ENCODE data around the gene TSPAN13.

Gene TSPAN13

GRCh38 chr7:16816824-16817223, 63.3 kb downstream of the TSPAN13 start:
- DNase-seq, result no peak

GRCh38 chr7:16817536-16817935, 64.0 kb downstream of the TSPAN13 start:
- no peak for DNase-seq

GRCh38 chr7:16818732-16819131, 65.2 kb downstream of the TSPAN13 start:
- DNase-seq, result no peak

- no peak for DNase-seq
Observed at GRCh38 chr7:16822029-16822428, 68.5 kb downstream of the TSPAN13 start.

GRCh38 chr7:16826060-16826459, 72.5 kb downstream of the TSPAN13 start:
- no peak for DNase-seq

GRCh38 chr7:16833373-16833772, 79.8 kb downstream of the TSPAN13 start:
- no peak for DNase-seq
